HCT116 (cell line): Measurements from ENCODE around the gene MINAR1. TPM values are rescaled to one million over a fixed set of nuclear protein-coding genes. Genes with fewer than 3 reads are reported as not detected.
A peak's percentile ranks its signal among the peaks of the same experiment; 100 is the strongest.

Experiments used
- ATAC-seq: fragments of 200-7000 bp; cut with Tn5 transposase; 2 replicates; pipeline ENCODE4 v1.9.1; 2020; ENCODE audit warnings: mild to moderate bottlenecking, moderate library complexity
- BruUV-seq: library from RNA; stranded (reverse); fragments of 400-500 nt; replicated peaks from 2 replicates; lab custom pipeline; 2021; lab: Mats Ljungman, UMichigan
- CTCF ChIA-PET: fragments of 300-600 bp; sonication (Branson Sonifier 250); formaldehyde crosslinking; loops from one replicate; lab custom pipeline; 2021; ENCODE audit warnings: antibody characterized with exemption; lab: Charles Lee
- POLR2A ChIA-PET: fragments of 300-600, 350-600 bp; sonication (Branson Sonifier 250); formaldehyde crosslinking; loops from one replicate; lab custom pipeline; 2021; ENCODE audit warnings: antibody characterized with exemption; lab: Charles Lee
- RAD21 ChIA-PET, 2 experiments: fragments of 300-600 bp; sonication (Branson Sonifier 250); formaldehyde crosslinking; loops; one replicate each; lab custom pipeline; 2023; ENCODE audit warnings: low total read pairs in 2 of 2; ENCODE audit not compliant: uncharacterized antibody in 2 of 2, unreplicated experiment in 2 of 2, low non-redundant PET in 1 of 2; lab: Charles Lee
- DNase-seq: peaks from one replicate; pipeline ENCODE4 v3.0.0-alpha.2; 2010; ENCODE audit warnings: low read depth, low spot score
- H2AFZ ChIP-seq: fragments of 200-600 bp; shearing (Covaris generic), sonication (generic); 2 replicates; pipeline ENCODE4 v1.6.1; 2017; ENCODE audit warnings: low read depth, mixed run types, mixed read lengths, antibody characterized with exemption, low read length; ENCODE audit not compliant: poor library complexity, severe bottlenecking
- H3K27ac ChIP-seq: 2 replicates; pipeline ENCODE4 v1.5.1; 2012; ENCODE audit warnings: low read depth, low read length
- H3K27me3 ChIP-seq: fragments of 200-600 bp; sonication (generic); 2 replicates; pipeline ENCODE4 v1.6.1; 2016; ENCODE audit warnings: mixed run types, low read length, mixed read lengths; ENCODE audit not compliant: insufficient read depth
- H3K36me3 ChIP-seq, 2 experiments: fragments of 200-500 bp in 1 of 2; fragments of 200-600 bp in 1 of 2; sonication (Bioruptor generic) in 1 of 2; sonication (generic) in 1 of 2; 2 replicates each; pipeline versions ENCODE4 v1.5.1 to v1.6.1; 2014 to 2016; ENCODE audit warnings: low read length in 2 of 2, inconsistent platforms in 1 of 2, mixed read lengths in 1 of 2, mixed run types in 1 of 2; ENCODE audit not compliant: insufficient read depth in 2 of 2, control insufficient read depth in 1 of 2
- H3K4me1 ChIP-seq, 2 experiments: fragments of 200-600 bp in 1 of 2; sonication (generic) in 1 of 2; 2 replicates each; pipeline versions ENCODE4 v1.5.1 to v1.6.1; 2012 to 2017; ENCODE audit warnings: low read length in 2 of 2, inconsistent platforms in 1 of 2, mild to moderate bottlenecking in 1 of 2, mixed read lengths in 1 of 2, mixed run types in 1 of 2, moderate library complexity in 1 of 2; ENCODE audit not compliant: insufficient read depth in 2 of 2, control insufficient read depth in 1 of 2
- H3K4me2 ChIP-seq: fragments of 200-600 bp; sonication (generic); 2 replicates; pipeline ENCODE4 v1.6.1; 2017; ENCODE audit warnings: mixed run types, low read length, mixed read lengths
- H3K4me3 ChIP-seq, 2 experiments: fragments of 200-600 bp in 1 of 2; sonication (generic) in 1 of 2; replicated peaks in 1 of 2; 2 replicates each; pipeline ENCODE4 v1.5.1; 2011 to 2016; ENCODE audit warnings: low read length in 2 of 2, control low read depth in 1 of 2, low read depth in 1 of 2, mild to moderate bottlenecking in 1 of 2, mixed read lengths in 1 of 2, mixed run types in 1 of 2
- H3K79me2 ChIP-seq: fragments of 200-600 bp; sonication (generic); 2 replicates; pipeline ENCODE4 v1.6.1; 2017; ENCODE audit warnings: mild to moderate bottlenecking, mixed run types, low read length, moderate library complexity, mixed read lengths; ENCODE audit not compliant: insufficient read depth
- H3K9ac ChIP-seq: fragments of 200-600 bp; sonication (generic); 2 replicates; pipeline ENCODE4 v1.6.1; 2016; ENCODE audit warnings: low read length, mixed read lengths
- H3K9me2 ChIP-seq: fragments of 200-600 bp; sonication (generic), shearing (Covaris generic); 2 replicates; pipeline ENCODE4 v1.6.1; 2017; ENCODE audit warnings: mixed run types, mild to moderate bottlenecking, moderate library complexity; ENCODE audit not compliant: insufficient read depth
- H3K9me3 ChIP-seq, 2 experiments: fragments of 200-500 bp in 1 of 2; fragments of 200-600 bp in 1 of 2; sonication (Bioruptor generic) in 1 of 2; sonication (generic) in 1 of 2; 2 replicates each; pipeline ENCODE4 v1.6.1; 2014 to 2017; ENCODE audit warnings: low read length in 2 of 2, mixed read lengths in 2 of 2, inconsistent platforms in 1 of 2, low read depth in 1 of 2, mild to moderate bottlenecking in 1 of 2, mixed run types in 1 of 2, moderate library complexity in 1 of 2; ENCODE audit not compliant: control insufficient read depth in 1 of 2, insufficient read depth in 1 of 2
- H4K20me1 ChIP-seq: fragments of 200-600 bp; sonication (generic), shearing (Covaris generic); 2 replicates; pipeline ENCODE4 v1.6.1; 2017; ENCODE audit warnings: mixed run types, mild to moderate bottlenecking, moderate library complexity; ENCODE audit not compliant: insufficient read depth
- CTCF ChIP-seq, 3 experiments: fragments of 200-600 bp in 1 of 3; sonication (generic) in 1 of 3; IDR thresholded peaks in 2 of 3; conservative IDR thresholded peaks in 1 of 3; 2 replicates each; pipeline ENCODE4 v1.5.1; 2012 to 2017; ENCODE audit warnings: low read depth in 2 of 3, low read length in 2 of 3, antibody characterized with exemption in 1 of 3, borderline replicate concordance in 1 of 3, control low read depth in 1 of 3, mild to moderate bottlenecking in 1 of 3, mixed read lengths in 1 of 3, mixed run types in 1 of 3, moderate library complexity in 1 of 3; ENCODE audit not compliant: insufficient read depth in 1 of 3
- ELF1 ChIP-seq: IDR thresholded peaks from 2 replicates; pipeline ENCODE4 v1.6.1; 2012; ENCODE audit warnings: low read depth, borderline replicate concordance
- EZH2 ChIP-seq: fragments of 200-600 bp; sonication (generic); IDR thresholded peaks from 2 replicates; pipeline ENCODE4 v1.6.1; 2017; ENCODE audit warnings: antibody characterized with exemption, mixed run types
- JUND ChIP-seq: IDR thresholded peaks from 2 replicates; pipeline ENCODE4 v1.6.1; 2012
- RAD21 ChIP-seq: IDR thresholded peaks from 2 replicates; pipeline ENCODE4 v1.6.1; 2012; ENCODE audit warnings: low read depth, mild to moderate bottlenecking
- SP1 ChIP-seq: IDR thresholded peaks from 2 replicates; pipeline ENCODE4 v1.6.1; 2012; ENCODE audit warnings: low read depth
- ZBTB33 ChIP-seq: IDR thresholded peaks from 2 replicates; pipeline ENCODE4 v1.6.1; 2011; ENCODE audit warnings: mild to moderate bottlenecking, low read length, moderate library complexity; ENCODE audit not compliant: insufficient replicate concordance; ENCODE audit errors: extremely low read depth
- ZFX ChIP-seq: fragments of 450-650 bp; IDR thresholded peaks from 2 replicates; pipeline ENCODE4 v1.6.1; 2017
- ZNF274 ChIP-seq: fragments of 200-500 bp; sonication (Bioruptor generic); IDR thresholded peaks from 2 replicates; pipeline ENCODE4 v1.6.1; 2014; ENCODE audit warnings: mild to moderate bottlenecking, low read depth, low read length, inconsistent platforms
- intact Hi-C: fragments of 100-400 bp; cut with micrococcal nuclease; formaldehyde crosslinking; loops from 2 replicates; pipeline ENCODE4 v1.10.0; 2022
- total RNA-seq: library from RNA; stranded (reverse); gene quantifications from one replicate; pipeline ENCODE4 v1.2.1, GENCODE V29; 2021; ENCODE audit not compliant: unreplicated experiment

MINAR1 gene
- total RNA-seq, 1 experiment from 2014 or later: 1.9 TPM

GRCh38 chr15:79447060-79447459 lies 14.9 kb downstream of the MINAR1 start:
- ChIA-PET CTCF (no interaction called here), POLR2A (no interaction called here), RAD21 (no interaction called here)
- no peaks in the 10 kb centered on the region for H3K9me3 ChIP-seq
- no peaks in the 10 kb centered on the region for H3K36me3 ChIP-seq
- H3K4me1 ChIP-seq: no peaks in the 10 kb centered on the region
- no peaks in the 10 kb centered on the region for H3K9me2 ChIP-seq
- no peak overlapping the region for H3K27ac ChIP-seq
- no peaks in the 10 kb centered on the region for H3K79me2 ChIP-seq
- H3K9ac ChIP-seq: no peak overlapping the region
- H3K4me3 ChIP-seq: no peak overlapping the region
- intact Hi-C loops: no loop called here
- no peak overlapping the region for H3K4me2 ChIP-seq
- H3K27me3 ChIP-seq: no peaks in the 10 kb centered on the region
- H2AFZ ChIP-seq: no peak overlapping the region
- no peaks in the 10 kb centered on the region for H4K20me1 ChIP-seq
- no peak for TF ChIP-seq ZBTB33
- TF ChIP-seq ELF1: no peak
- TF ChIP-seq ZFX: no peak
- TF ChIP-seq EZH2: no peak
- no peak for TF ChIP-seq JUND
- no peak for TF ChIP-seq ZNF274
- DNase-seq (no peak), ATAC-seq (no peak)
- no TSS peak for BruUV-seq

GRCh38 chr15:79450648-79451047 lies 18.5 kb downstream of the MINAR1 start:
- DNase-seq: no peak
- H3K9me2 ChIP-seq: no peaks in the 10 kb centered on the region
- H3K4me1 ChIP-seq: no peaks in the 10 kb centered on the region
- H3K4me3 ChIP-seq: no peak overlapping the region
- no peak overlapping the region for H2AFZ ChIP-seq
- TF ChIP-seq SP1: no peak
- peak; percentile 28 to 43 (median 38); a peak in 4 of 6 replicates for TF ChIP-seq CTCF (IDR thresholded peaks at IDR 0.05 in 2 of 3, conservative IDR thresholded peaks at IDR 0.05 in 1 of 3; ENCODE audit: borderline replicate concordance in 1 of 3, insufficient read depth in 1 of 3, low read depth in 2 of 3, low read length in 2 of 3)
- TF ChIP-seq RAD21: peak; percentile 33; the same call in 1 of the 2 replicates
- no peak for TF ChIP-seq ZNF274
- TF ChIP-seq, all 23 proteins: peak for 2
- RAD21 ChIA-PET: no interaction called here
- POLR2A ChIA-PET: no interaction called here
- peak; percentile 54; the same call in 1 of the 2 replicates for ATAC-seq
- H4K20me1 ChIP-seq: no peaks in the 10 kb centered on the region
- CTCF ChIA-PET: interaction anchor here (1.2 kb wide), 1 partner anchor 145 kb away, joined by 7 read pairs; no protein-coding TSS in a partner anchor
- no peaks in the 10 kb centered on the region for H3K27me3 ChIP-seq
- H3K36me3 ChIP-seq: no peaks in the 10 kb centered on the region
- intact Hi-C loops: loop anchor here (5.0 kb wide), 1 partner anchor 122 kb away; no protein-coding TSS in a partner anchor
- no peaks in the 10 kb centered on the region for H3K79me2 ChIP-seq
- no TSS peak for BruUV-seq
- no peaks in the 10 kb centered on the region for H3K9me3 ChIP-seq
- H3K9ac ChIP-seq: no peak overlapping the region
- no peak overlapping the region for H3K4me2 ChIP-seq
- H3K27ac ChIP-seq: no peak overlapping the region
